Glomerular endothelial cell (primary cell): ENCODE data around the gene TMEM14B. TPM values are rescaled to one million over a fixed set of nuclear protein-coding genes. Genes with fewer than 3 reads are reported as not detected.

Experiments used
- total RNA-seq: library from RNA; depleted of rRNA; stranded (reverse); fragments of >200 nt; gene quantifications from 2 replicates; pipeline ENCODE4 v1.2.3, GENCODE V29; 2015

Gene TMEM14B
- total RNA-seq, 1 donor from 2014 or later: 53.2 TPM

Other genes starting within 250 kb of the TMEM14B start
- 12.4 and 16.6 TPM in 2 replicates for gene GCNT2, start 226.5 kb upstream of the TMEM14B start, total RNA-seq
- gene C6orf52, start 53.2 kb upstream of the TMEM14B start, total RNA-seq: 1.9 and 3.4 TPM in 2 replicates
- 15.9 and 18.4 TPM in 2 replicates for gene PAK1IP1, start 52.8 kb upstream of the TMEM14B start, total RNA-seq
- 107 and 206 TPM in 2 replicates for gene TMEM14C, start 24.7 kb upstream of the TMEM14B start, total RNA-seq
- not detected in 2 replicates for gene MAK, start 90.7 kb downstream of the TMEM14B start, total RNA-seq
- gene GCM2, start 134.2 kb downstream of the TMEM14B start, total RNA-seq: not detected in 2 replicates
- 0.29 and 0.88 TPM in 2 replicates for gene SYCP2L, start 139.2 kb downstream of the TMEM14B start, total RNA-seq